DMS 273 treated with DMSO at 0.1 percent for 48 hours (cell line): Measurements from ENCODE around the gene DUOX2.
"Not testable (repeated sequence)": the region's sequence is repeated elsewhere in the genome, so short reads cannot be mapped to it uniquely, and the experiment has no call there.

Experiments used
- DNase-seq: peaks from one replicate; lab custom pipeline; 2025; lab: John Stamatoyannopoulos, UW

The DUOX2 gene

GRCh38 chr15:45138814-45139765, 25.1 kb upstream of the DUOX2 start:
- DNase-seq: no peak

GRCh38 chr15:45137703-45138102, 23.7 kb upstream of the DUOX2 start:
- no peak for DNase-seq

- DNase-seq: no peak
Measured at GRCh38 chr15:45136378-45136764, 22.4 kb upstream of the DUOX2 start.

- DNase-seq: not testable (repeated sequence)
Measured at GRCh38 chr15:45135705-45136377, 21.9 kb upstream of the DUOX2 start.

GRCh38 chr15:45134682-45135604, 21.0 kb upstream of the DUOX2 start:
- DNase-seq: no peak

GRCh38 chr15:45134046-45134445, 20.1 kb upstream of the DUOX2 start:
- no peak for DNase-seq

GRCh38 chr15:45133561-45133920, 19.6 kb upstream of the DUOX2 start:
- no peak for DNase-seq

GRCh38 chr15:45132844-45133560, 19.0 kb upstream of the DUOX2 start:
- no peak for DNase-seq

- no peak for DNase-seq
Measured at GRCh38 chr15:45131510-45131909, 17.5 kb upstream of the DUOX2 start.

GRCh38 chr15:45130291-45131000, 16.5 kb upstream of the DUOX2 start:
- DNase-seq: no peak

GRCh38 chr15:45129651-45130129, 15.7 kb upstream of the DUOX2 start, which contains the start of the genes DUOX1 and DUOXA1:
TSS of gene DUOX1 (plus strand) at chr15:45129994. CDS start at chr15:45131967, 1,973 bp downstream.
TSS of gene DUOXA1 (minus strand) at chr15:45129879. CDS start at chr15:45123014, 6,865 bp downstream.
- no peak for DNase-seq

- no peak for DNase-seq
Measured at GRCh38 chr15:45128971-45129639, 15.1 kb upstream of the DUOX2 start.

- no peak for DNase-seq
Measured at GRCh38 chr15:45126535-45127158, 12.7 kb upstream of the DUOX2 start.

GRCh38 chr15:45123397-45123796, 9.4 kb upstream of the DUOX2 start:
- no peak for DNase-seq

- DNase-seq: no peak
Measured at GRCh38 chr15:45122719-45123118, 8.7 kb upstream of the DUOX2 start.

- DNase-seq: no peak
Measured at GRCh38 chr15:45121706-45122417, 7.9 kb upstream of the DUOX2 start.

GRCh38 chr15:45121020-45121419, 7.0 kb upstream of the DUOX2 start:
- no peak for DNase-seq

GRCh38 chr15:45120081-45120972, 6.4 kb upstream of the DUOX2 start:
- no peak for DNase-seq
